Pancreas (tissue), 10 donors: ENCODE data around the gene ATP9B. TPM values are rescaled to one million over a fixed set of nuclear protein-coding genes. Genes with fewer than 3 reads are reported as not detected.
A peak's percentile ranks its signal among the peaks of the same experiment; 100 is the strongest.

Experiments used
- ATAC-seq, 4 donors: fragments of 200-7000 bp; cut with Tn5 transposase; one replicate each; pipeline versions ENCODE4 v1.8.0 to v1.9.1; 2020; ENCODE audit warnings: mild to moderate bottlenecking in 4 of 4, moderate library complexity in 4 of 4
- DNase-seq, 6 donors: peaks; one replicate each; pipeline ENCODE4 v3.0.0-alpha.2; 2020
- FAIRE-seq: peaks from 2 replicates; lab custom pipeline; 2012; peaks lifted over from hg19 to GRCh38; lab: Jason Lieb, UNC
- H3K27ac ChIP-seq, 4 donors: fragments of 200-600 bp; sonication (generic); 1 replicate in 3 of 4; 2 replicates in 1 of 4; pipeline versions ENCODE4 v1.5.0 to v1.8.0; 2020
- H3K27me3 ChIP-seq, 4 donors: fragments of 200-600 bp; one replicate each; pipeline ENCODE4 v1.8.0; 2021
- H3K36me3 ChIP-seq, 3 donors: fragments of 200-600 bp; sonication (generic) in 1 of 3; one replicate each; pipeline versions ENCODE4 v1.5.0 to v1.8.0; 2020 to 2021
- H3K4me1 ChIP-seq, 3 donors: fragments of 200-600 bp; one replicate each; pipeline ENCODE4 v1.8.0; 2021
- H3K4me3 ChIP-seq, 4 donors: fragments of 200-600 bp; sonication (generic) in 2 of 4; one replicate each; pipeline versions ENCODE4 v1.5.0 to v1.8.0; 2020 to 2021
- H3K9me3 ChIP-seq, 4 donors: fragments of 200-600 bp; one replicate each; pipeline ENCODE4 v1.8.0; 2021
- WGBS, 2 donors: extraction: QIAGEN DNeasy Blood & Tissue Kit; methylation state at CpG; one replicate each; pipeline ENCODE4 v1.1.7; 2013; 5-methylcytosine and 5-hydroxymethylcytosine counted together
- intact Hi-C, 3 donors: fragments of 100-400 bp; cut with DNase I; formaldehyde crosslinking; loops; one replicate each; pipeline versions ENCODE4 v1.11.1 to v1.14.2; 2022
- polyA plus RNA-seq, 2 donors: library from polyadenylated mRNA; stranded (reverse); fragments of 200-250 nt; gene quantifications; one replicate each; pipeline ENCODE4 v1.2.3, GENCODE V29; 2013
- total RNA-seq, 6 donors: library from RNA; stranded (reverse); fragmentation: NEBNext Ultra II Directional in 4 of 6; extraction: Animal tissue kit (Norgen Biotek cat#: 25700) in 4 of 6; gene quantifications; one replicate each; pipeline versions ENCODE4 v1.2.1 to v1.2.4, GENCODE V29; 2021 to 2023
- TF ChIP-seq, protein P1 (sequence below), 4 donors: fragments of 200-600 bp; sonication (generic) in 3 of 4; IDR thresholded peaks; one replicate each; pipeline versions ENCODE4 v1.5.0 to v1.8.0; 2021; ENCODE audit warnings: antibody characterized with exemption in 4 of 4
- donor health status: healthy with polysubstance abuse.
- donor health status: DM: no; HTN: no; CAD: no; lungs with moderate emphysema.
- donor health status: DM: no; HTN: no; CAD: no.
- donor health status: control.
- donor health status: control.
- donor health status: Bipolar disorder and iron deficiency.
- donor health status: DM: yes; HTN: yes; CAD: no.
- donor health status: DM: no; HTN: no; CAD: no.
- donor health status: DM: no; HTN: no; CAD: no.
- donor health status: DM: yes; HTN: yes; CAD: no.

ATP9B gene
- total and polyA plus RNA-seq, 8 donors, result 10.2 to 19.0 (median 15.5) TPM

DNA sequence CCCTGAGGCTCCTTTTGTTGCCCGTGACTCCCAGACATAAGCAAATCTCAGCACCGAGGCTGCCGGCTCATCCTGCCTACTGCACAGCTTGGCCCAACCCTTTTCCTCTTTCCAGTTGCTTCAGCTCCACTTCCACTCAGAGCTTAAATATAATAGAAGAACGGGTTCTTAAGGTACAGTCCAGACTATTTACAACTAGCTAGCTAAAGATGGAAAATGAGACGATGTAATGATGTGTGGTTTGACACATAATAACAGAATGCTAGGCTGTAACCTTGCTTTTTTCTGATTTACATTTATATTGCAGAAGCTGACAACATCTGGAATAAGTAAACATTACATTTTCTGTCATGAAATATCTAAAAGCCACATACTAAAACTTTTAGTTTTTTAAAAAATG is 26.9 kb upstream of the ATP9B start:
- no peak for DNase-seq

DNA sequence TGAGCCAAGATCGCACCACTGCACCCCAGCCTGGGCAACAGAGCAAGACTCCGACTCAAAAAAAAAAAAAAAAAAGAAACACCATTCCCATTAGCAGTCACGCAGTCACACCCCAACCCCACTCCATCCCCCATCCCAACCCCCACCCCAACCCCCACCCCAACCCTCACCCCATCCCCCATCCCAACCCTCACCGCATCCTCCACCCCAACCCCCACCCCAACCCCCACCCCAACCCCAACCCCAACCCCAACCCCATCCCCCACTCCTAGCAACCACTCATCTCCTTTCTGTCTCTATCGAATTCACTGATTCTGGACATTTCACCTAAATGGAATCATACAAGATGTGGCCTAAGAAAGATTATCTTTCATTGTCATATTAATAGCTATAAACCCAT is 25.9 kb upstream of the ATP9B start:
- intact Hi-C loops, result no loop called here

More for the DNA sequence above, 26.9 kb upstream of the ATP9B start:
- no peak for ATAC-seq
- Histone ChIP-seq H3K4me3 (no peak overlapping the region), H3K27me3 (no peaks in the 10 kb centered on the region), H3K9me3 (no peaks in the 10 kb centered on the region), H3K36me3 (no peaks in the 10 kb centered on the region), H3K27ac (no peak overlapping the region), H3K4me1 (no peaks in the 10 kb centered on the region)
- intact Hi-C loops, result no loop called here
- TF ChIP-seq, protein P1, sequence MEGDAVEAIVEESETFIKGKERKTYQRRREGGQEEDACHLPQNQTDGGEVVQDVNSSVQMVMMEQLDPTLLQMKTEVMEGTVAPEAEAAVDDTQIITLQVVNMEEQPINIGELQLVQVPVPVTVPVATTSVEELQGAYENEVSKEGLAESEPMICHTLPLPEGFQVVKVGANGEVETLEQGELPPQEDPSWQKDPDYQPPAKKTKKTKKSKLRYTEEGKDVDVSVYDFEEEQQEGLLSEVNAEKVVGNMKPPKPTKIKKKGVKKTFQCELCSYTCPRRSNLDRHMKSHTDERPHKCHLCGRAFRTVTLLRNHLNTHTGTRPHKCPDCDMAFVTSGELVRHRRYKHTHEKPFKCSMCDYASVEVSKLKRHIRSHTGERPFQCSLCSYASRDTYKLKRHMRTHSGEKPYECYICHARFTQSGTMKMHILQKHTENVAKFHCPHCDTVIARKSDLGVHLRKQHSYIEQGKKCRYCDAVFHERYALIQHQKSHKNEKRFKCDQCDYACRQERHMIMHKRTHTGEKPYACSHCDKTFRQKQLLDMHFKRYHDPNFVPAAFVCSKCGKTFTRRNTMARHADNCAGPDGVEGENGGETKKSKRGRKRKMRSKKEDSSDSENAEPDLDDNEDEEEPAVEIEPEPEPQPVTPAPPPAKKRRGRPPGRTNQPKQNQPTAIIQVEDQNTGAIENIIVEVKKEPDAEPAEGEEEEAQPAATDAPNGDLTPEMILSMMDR (IDR thresholded peaks at IDR 0.05), result no peak
- WGBS, 2 donors, result 58 to 72% methylated on average over 5 of the region's 5 CpGs
- FAIRE-seq, result no peak

DNA sequence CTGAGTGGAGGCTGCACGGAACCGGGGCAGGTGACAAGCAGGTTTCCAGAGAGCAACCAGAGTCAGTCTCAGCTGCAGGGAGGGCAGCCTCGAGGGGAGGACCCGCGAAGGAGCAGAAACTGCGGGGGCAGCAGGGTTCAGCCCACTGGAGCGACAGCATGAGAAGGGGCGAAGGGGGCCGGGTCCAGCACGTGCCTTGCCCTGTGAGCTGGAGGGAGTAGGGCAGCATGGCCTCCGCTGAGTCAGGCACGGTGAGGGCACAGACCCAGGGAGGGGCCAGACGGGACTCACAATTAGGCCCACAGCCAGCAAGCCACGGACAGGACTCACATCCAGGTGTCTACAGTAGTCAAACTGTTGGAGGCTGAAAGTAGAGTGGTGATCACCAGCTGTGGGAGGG is 22.7 kb upstream of the ATP9B start:
- no peak overlapping the region for H3K4me3 ChIP-seq
- peak in 3 of 4 donors; percentile 24 to 61 (median 29) for ATAC-seq
- intact Hi-C loops, result no loop called here
- H3K27me3 ChIP-seq, result peaks cover 0 to 3% (median 0%) of the 10 kb centered on the region in 4 donors
- no peaks in the 10 kb centered on the region for H3K9me3 ChIP-seq
- no peaks in the 10 kb centered on the region for H3K36me3 ChIP-seq
- TF ChIP-seq, protein P1 (IDR thresholded peaks at IDR 0.05), result no peak
- 46 to 49% methylated on average over 14 of the region's 14 CpGs for WGBS, 2 donors
- H3K4me1 ChIP-seq, result no peaks in the 10 kb centered on the region
- DNase-seq, result peak in 1 of 6 donors; percentile 60
- no peak for FAIRE-seq
- no peak overlapping the region for H3K27ac ChIP-seq

More for the DNA sequence above, 25.9 kb upstream of the ATP9B start:
- H3K36me3 ChIP-seq, result no peaks in the 10 kb centered on the region
- no peak for FAIRE-seq
- ATAC-seq, result no peak
- H3K27me3 ChIP-seq, result no peaks in the 10 kb centered on the region
- no peak overlapping the region for H3K27ac ChIP-seq
- H3K4me3 ChIP-seq, result no peak overlapping the region
- TF ChIP-seq, protein P1 (IDR thresholded peaks at IDR 0.05), result no peak
- DNase-seq, result no peak
- H3K4me1 ChIP-seq, result no peaks in the 10 kb centered on the region
- WGBS, 2 donors, result 79 to 94% methylated on average over 2 to 3 of the region's 5 CpGs
- no peaks in the 10 kb centered on the region for H3K9me3 ChIP-seq

DNA sequence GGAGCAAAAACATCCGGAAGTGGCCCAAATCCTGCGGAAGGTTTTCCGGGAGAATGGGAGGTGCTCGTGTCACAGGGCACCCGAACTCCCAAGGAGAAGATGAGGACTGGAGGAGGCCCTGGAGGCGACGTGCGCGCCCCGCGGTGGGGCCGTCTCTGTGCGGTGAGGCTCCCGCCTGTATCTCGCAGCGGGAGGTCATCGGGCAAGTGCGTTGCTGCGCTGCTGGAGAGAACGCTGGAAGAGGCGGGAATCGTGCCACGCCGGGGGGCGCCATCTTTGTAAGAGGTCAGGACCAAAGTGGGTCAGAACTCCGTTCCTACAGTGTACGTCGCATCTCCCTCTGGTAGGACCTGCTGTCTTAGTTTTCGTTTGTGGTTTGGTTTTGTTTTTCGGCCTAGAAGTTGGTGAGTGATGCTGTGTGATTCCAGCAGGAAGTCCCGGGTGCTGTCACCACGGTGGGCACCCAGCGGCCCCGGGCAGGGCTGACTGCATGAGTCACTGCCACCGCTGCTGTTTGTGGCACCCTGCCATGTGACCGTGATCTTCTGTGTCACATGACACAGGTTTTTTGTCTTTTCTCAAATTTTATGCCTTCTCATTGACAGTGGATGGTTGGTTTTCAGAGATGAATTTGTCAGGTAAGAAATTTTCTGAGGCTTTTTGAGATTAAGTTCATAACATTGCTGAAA is 21.5 kb upstream of the ATP9B start:
- Histone ChIP-seq H3K4me3 (no peak overlapping the region), H3K36me3 (no peaks in the 10 kb centered on the region), H3K9me3 (no peaks in the 10 kb centered on the region), H3K4me1 (no peaks in the 10 kb centered on the region), H3K27ac (no peak overlapping the region), H3K27me3 (peaks cover 0 to 3% (median 0%) of the 10 kb centered on the region in 4 donors)
- whole genome bisulfite sequencing, 2 donors, result 91 to 94% methylated on average over 36 of the region's 36 CpGs
- ATAC-seq (no peak), FAIRE-seq (no peak), DNase-seq (peak in 1 of 6 donors; percentile 46)
- intact Hi-C loops, result no loop called here
- TF ChIP-seq, protein P1 (IDR thresholded peaks at IDR 0.05), result no peak

DNA sequence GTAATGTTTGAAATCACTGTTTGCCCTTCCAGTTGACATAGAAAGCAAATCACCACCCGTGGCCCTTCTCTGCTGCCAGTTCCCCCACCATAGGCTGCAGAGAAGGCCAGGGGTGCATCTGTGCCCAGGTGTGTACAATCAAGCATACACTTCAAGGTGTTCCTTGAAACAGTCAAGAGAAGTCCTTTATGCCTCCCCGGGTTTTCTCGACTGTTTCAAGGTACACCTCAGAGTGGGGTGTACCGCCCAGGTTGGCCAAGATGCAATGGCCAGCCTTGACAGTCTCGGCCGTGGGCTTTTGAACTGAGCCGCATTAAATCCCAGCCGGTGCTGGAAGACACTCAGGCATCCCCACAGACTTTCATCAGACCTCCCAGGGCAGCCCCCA is 21.0 kb upstream of the ATP9B start:
- H3K36me3 ChIP-seq, result no peaks in the 10 kb centered on the region
- intact Hi-C loops, result no loop called here
- peaks cover 0 to 3% (median 0%) of the 10 kb centered on the region in 4 donors for H3K27me3 ChIP-seq
- 78 to 92% methylated on average over 8 of the region's 8 CpGs for WGBS, 2 donors
- H3K4me1 ChIP-seq, result no peaks in the 10 kb centered on the region
- H3K4me3 ChIP-seq, result no peak overlapping the region
- no peak overlapping the region for H3K27ac ChIP-seq
- H3K9me3 ChIP-seq, result no peaks in the 10 kb centered on the region
- DNase-seq, result no peak
- ATAC-seq, result no peak
- TF ChIP-seq, protein P1 (IDR thresholded peaks at IDR 0.05), result no peak
- FAIRE-seq, result no peak
